HG03469 (cell line): ENCODE measurements around the gene C11orf52.
"Not testable (repeated sequence)": the region's sequence is repeated elsewhere in the genome, so short reads cannot be mapped to it uniquely, and the experiment has no call there.

Source experiments
- ATAC-seq: cut with Tn5 transposase; IDR thresholded peaks from one replicate; pipeline ENCODE4 v1.9.1; 2021; ENCODE audit warnings: mild to moderate bottlenecking, moderate library complexity, moderate number of reproducible peaks; ENCODE audit not compliant: unreplicated experiment

The C11orf52 gene

GRCh38 chr11:111912535-111912934 lies 6.2 kb upstream of the C11orf52 start, which contains the start of gene HSPB2:
TSS of gene HSPB2 (plus strand) at chr11:111912734. CDS start at chr11:111912830, 96 bp downstream.
- no peak for ATAC-seq

- no peak for ATAC-seq
Observed at GRCh38 chr11:111913031-111913861, 5.5 kb upstream of the C11orf52 start.

DNA sequence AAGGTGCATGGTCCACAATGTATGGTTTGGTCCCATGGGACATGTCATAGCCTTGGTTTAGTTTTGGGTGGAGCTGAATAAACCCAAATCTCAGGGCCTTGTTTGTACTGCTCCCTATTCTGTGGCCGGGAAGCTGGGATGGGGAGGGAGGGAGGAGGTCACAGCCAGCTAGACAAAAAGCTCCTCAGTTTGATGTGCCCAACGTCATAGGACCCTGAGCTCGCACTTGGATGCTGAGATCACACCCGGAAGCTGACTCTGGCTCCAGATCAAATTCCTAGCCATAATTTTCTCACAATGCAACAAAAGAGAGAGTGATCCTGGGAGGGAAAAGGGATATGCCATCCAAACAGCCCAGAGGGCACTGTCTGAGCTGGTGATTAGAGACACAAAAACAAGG lies 4.7 kb upstream of the C11orf52 start:
- ATAC-seq, result no peak

GRCh38 chr11:111916768-111917167 lies 1.9 kb upstream of the C11orf52 start:
- ATAC-seq, result no peak

- no peak for ATAC-seq
Observed at GRCh38 chr11:111917312-111917711, 1.4 kb upstream of the C11orf52 start.

DNA sequence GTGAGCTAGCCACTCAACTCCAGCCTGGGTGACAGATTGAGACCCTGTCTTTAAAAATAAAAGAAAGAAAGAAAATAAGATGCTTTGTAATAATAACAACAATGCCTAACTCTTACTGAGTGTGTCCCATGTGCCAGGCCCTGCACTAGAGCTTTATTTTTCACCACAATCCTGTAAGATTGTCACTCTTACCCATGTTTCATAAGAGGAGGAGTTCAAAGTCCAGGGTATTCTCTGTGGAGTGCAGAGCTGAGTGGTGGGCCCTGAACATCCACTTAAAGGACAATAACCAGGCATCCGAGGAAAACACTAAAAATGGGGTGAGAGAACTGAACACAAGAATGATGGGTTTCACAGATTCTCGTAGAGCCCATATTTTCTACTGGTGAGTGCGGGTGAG lies 925 bp upstream of the C11orf52 start:
- no peak for ATAC-seq

DNA sequence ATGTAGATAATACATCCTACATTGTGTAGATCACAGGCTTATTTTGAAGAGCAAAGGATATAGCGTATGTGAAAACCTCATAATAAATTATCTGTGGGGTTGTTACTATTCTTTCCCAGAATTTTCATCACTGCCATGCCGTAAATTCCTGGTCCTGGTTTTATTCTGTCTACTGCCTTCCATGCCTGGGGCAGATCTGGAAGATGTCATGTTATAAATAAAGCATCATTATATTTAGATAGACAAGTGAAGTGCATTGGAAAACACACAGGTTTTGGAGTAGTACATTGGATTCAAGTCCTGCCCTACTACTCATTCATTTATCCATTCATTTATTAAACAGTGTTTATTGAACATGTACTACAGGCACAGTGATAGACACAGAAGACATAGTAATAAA lies 2.2 kb downstream of the C11orf52 start:
- no peak for ATAC-seq

- no peak for ATAC-seq
Observed at GRCh38 chr11:111921541-111922230, 3.0 kb downstream of the C11orf52 start.

DNA sequence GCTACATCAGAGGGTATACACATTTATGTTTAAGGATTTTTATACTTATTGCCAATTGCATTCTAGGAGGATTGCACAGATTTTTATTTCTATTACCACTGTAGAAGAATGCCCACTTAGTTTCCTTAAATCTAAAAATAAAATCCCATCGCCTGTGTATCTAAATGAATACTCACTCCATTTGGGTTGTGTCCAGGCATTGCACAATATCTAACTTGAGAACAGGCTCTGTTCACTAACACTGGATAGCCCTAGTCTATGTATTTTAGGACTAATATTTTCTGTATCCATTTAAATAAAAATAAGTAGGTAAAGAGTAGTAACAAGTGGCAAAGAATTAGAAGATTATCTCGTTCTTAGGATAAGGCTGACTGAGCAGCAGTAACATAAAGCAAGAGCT lies 4.1 kb downstream of the C11orf52 start:
- ATAC-seq, result no peak

- no peak for ATAC-seq
Observed at GRCh38 chr11:111923351-111923788, 4.7 kb downstream of the C11orf52 start.

DNA sequence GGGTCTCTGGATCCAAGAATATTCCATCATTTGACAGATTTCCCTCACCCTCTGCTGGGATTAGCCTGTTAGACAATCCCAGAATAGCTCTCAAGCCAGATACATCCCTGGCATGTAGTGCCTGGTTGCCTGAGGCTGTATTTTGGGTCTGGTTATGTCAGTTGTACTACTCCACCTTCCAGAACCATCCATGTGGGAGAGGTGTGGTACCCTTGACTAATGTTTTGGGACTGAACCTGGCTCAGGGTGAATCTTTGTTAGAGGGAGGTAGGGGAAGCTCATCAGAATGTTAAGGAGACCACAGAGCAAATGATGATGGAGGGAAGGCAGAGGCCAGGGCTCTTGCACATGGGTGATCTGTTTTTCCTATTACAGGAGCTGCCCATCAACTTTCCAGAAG lies 5.2 kb downstream of the C11orf52 start:
- no peak for ATAC-seq

DNA sequence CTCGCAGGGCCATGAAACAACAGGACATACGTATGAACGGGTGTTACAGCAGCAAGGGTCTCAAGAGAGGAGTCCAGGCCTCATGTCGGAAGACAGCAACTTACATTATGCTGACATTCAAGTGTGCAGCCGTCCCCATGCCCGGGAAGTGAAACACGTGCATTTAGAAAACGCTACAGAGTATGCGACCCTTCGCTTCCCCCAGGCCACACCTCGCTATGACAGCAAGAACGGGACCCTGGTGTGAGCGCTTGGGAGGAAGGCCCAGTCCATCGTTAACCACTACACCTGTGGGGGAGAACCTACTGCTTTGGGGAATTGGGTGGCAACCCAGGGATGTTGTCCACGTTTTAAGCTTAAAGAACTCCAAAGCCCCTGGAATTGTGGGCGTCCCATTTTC lies 7.2 kb downstream of the C11orf52 start:
- ATAC-seq, result no peak

DNA sequence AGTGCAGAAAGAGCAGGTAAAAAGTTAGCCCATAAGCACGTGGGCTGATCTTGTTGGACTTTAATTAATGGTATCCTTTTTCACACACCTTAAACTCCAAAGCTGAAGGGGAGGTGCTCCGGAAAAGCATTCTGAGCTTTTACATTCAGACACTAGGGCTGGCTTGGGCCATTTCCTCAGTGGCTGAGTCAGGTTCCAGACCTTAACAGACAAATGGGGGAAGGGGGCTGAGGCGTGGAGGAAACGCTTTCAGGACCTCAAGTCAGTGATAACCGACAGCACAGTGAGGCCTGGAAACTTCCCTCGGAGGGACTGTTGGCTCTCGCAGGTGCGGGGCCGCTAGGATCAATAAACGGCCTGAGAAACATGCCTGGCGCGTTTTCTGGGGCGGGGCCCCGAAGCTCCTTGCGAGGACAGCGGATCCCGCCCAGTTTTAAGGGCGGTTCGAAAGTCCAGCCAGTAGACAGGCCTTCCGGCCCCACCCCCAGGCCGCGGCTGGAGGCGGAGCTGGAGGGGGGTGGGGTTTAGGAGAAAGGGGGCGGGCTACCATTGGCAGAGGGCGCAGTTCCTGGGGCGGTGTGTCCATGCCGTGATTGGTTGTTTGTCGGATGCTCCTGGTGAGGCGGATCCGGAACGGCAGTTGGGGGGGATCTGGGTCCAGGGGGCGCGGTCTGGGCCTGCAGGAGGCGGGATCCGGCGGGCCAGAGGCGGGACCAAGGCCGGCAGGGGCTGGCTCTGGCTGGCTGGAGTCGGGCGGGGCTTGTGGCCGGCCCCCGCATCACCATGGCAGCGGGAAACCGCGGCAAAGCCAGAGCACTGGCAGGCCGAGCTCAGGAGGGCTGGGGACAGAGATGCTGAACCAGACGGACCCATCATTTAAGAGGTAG lies 8.0 kb downstream of the C11orf52 start:
- peak; percentile 82 for ATAC-seq

- no peak for ATAC-seq
Observed at GRCh38 chr11:111930472-111930871, 11.8 kb downstream of the C11orf52 start.

- ATAC-seq, result no peak
Observed at GRCh38 chr11:111932611-111932950, 13.9 kb downstream of the C11orf52 start.

GRCh38 chr11:111933176-111933575 lies 14.5 kb downstream of the C11orf52 start:
- ATAC-seq, result not testable (repeated sequence)

DNA sequence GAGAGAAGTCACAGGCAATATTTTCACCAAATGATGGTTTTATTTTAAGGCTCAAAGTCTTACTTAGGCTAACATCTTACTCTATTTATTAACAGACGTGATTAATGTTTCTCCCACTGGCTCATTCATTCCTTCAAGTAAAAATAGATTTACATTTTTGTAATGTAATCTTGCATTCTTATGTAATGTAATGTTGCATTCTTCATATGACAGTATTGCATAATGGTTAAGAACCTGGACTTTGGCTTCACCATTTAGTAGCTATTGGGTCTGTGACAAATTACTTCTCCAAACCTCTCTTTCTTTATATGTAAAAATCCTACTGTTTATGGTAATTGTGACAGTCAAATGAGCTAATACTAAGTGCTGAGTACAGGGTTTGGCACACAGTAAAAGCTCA lies 15.2 kb downstream of the C11orf52 start:
- ATAC-seq, result no peak

GRCh38 chr11:111934306-111934705 lies 15.6 kb downstream of the C11orf52 start:
- no peak for ATAC-seq

- no peak for ATAC-seq
Observed at GRCh38 chr11:111935317-111936039, 16.8 kb downstream of the C11orf52 start.

GRCh38 chr11:111936040-111936540 lies 17.4 kb downstream of the C11orf52 start:
- ATAC-seq, result no peak

GRCh38 chr11:111937461-111937769 lies 18.7 kb downstream of the C11orf52 start:
- no peak for ATAC-seq
